Neuron (in vitro differentiated cells): ENCODE results near the gene CSF2.

Experiments used
- H2AFZ ChIP-seq: one replicate; pipeline ENCODE4 v1.6.1; 2013; ENCODE audit warnings: low read depth, mild to moderate bottlenecking, inconsistent platforms, low read length, moderate library complexity
- H3K27me3 ChIP-seq: one replicate; pipeline ENCODE4 v1.6.1; 2013; ENCODE audit warnings: low read length; ENCODE audit not compliant: insufficient read depth
- H3K36me3 ChIP-seq: one replicate; pipeline ENCODE4 v1.6.1; 2013; ENCODE audit warnings: low read length; ENCODE audit not compliant: insufficient read depth
- H3K4me1 ChIP-seq: one replicate; pipeline ENCODE4 v1.6.1; 2013; ENCODE audit warnings: low read length; ENCODE audit not compliant: insufficient read depth
- H3K4me3 ChIP-seq: 2 replicates; pipeline ENCODE4 v1.5.1; 2013; ENCODE audit warnings: mild to moderate bottlenecking, low read length, moderate library complexity
- H3K9me3 ChIP-seq: one replicate; pipeline ENCODE4 v1.6.1; 2013; ENCODE audit warnings: low read length

Gene CSF2

DNA sequence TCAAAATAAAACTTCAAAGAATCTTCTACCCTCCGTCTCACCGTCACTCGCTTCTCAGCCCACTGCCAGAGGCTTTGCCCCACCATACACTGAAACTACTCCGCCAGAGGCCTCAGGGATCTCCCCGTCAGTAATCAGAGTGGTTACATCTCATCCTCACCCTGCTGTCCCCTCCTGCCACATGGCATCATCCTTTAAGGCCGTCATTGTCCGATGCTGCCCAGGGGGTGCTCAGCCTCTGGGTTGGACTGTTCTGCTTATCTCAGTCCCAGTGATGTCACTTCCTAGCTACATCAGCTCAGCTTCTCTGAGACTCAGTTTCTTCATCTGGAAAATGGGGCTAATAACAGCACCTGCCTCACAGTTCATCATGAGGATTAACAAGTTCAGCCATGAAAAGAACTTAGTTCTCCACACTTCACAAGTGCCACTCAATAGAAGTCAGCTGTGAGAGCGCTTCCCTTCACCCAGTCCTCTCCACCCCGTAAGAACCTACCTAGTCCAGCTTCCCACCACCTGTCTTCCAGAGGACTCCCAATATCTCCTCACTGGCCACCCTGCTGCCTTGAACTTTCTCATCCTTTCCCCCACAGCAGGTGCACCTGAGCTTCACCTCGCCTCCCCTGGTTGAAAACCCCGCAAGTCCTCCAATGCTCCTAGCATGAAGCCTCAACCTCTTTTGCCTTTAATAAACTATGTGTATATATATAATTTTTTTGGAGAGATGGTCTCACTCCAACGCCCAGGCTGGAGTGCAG lies 15.9 kb upstream of the CSF2 start:
- H3K4me3 ChIP-seq, result no peak overlapping the region
- no peaks in the 10 kb centered on the region for H3K9me3 ChIP-seq
- H3K36me3 ChIP-seq, result no peaks in the 10 kb centered on the region
- H2AFZ ChIP-seq, result no peak overlapping the region
- H3K27me3 ChIP-seq, result no peaks in the 10 kb centered on the region
- no peaks in the 10 kb centered on the region for H3K4me1 ChIP-seq

DNA sequence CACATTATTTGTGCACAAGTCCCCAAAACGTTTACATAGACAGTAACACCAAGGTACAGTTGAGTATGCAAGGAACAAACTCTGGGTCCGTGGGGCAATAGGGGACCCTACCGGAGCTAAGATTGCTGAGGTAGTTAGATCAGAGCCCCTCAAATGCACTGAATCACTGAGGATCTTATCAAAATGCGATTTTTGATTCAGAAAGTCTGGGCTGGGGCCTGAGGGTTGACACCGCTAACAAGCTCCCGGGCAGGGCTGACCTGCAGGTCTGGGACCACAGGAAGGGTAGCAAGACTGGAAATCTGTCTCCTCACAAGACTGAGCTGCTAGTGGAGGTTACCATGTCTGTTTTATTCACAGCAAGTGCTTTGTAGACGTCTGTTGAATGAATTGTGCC lies 14.9 kb upstream of the CSF2 start:
- H2AFZ ChIP-seq, result no peak overlapping the region
- H3K9me3 ChIP-seq, result no peaks in the 10 kb centered on the region
- H3K4me3 ChIP-seq, result no peak overlapping the region
- H3K36me3 ChIP-seq, result no peaks in the 10 kb centered on the region
- no peaks in the 10 kb centered on the region for H3K27me3 ChIP-seq
- H3K4me1 ChIP-seq, result no peaks in the 10 kb centered on the region

DNA sequence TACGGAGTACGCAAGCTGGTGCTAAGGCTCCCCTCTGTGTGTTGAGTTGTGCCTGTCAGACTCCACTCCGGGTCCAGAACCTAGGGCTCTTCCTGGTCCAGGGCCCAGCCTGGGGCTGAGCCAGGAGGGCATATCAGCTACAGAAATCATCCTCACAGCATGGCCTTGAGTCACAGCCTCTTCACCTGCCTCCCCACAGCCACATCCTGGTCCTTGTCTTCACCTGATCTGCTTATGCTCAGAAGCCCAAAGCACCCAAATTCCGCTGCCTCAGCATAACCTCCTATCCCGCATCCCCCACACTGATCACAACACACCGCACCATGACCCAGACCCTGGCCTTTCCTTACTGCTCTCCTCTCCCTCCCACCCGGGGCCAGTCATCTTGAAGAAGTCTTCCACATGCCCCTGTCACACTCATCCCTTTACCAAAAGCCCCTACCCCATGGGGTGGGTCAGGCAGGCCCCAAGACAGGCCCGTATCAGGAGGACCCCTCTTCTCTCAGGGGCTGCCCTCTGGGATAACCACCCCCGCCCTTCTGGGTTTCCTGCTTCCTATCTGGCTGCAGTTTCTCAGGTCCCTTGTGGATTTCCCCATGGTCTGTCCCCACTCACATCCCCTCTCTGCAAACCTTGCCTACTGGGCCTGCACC lies 14.4 kb upstream of the CSF2 start:
- Histone ChIP-seq H3K27me3 (no peaks in the 10 kb centered on the region), H3K9me3 (no peaks in the 10 kb centered on the region), H3K4me1 (no peaks in the 10 kb centered on the region), H3K4me3 (no peak overlapping the region), H2AFZ (no peak overlapping the region), H3K36me3 (no peaks in the 10 kb centered on the region)

DNA sequence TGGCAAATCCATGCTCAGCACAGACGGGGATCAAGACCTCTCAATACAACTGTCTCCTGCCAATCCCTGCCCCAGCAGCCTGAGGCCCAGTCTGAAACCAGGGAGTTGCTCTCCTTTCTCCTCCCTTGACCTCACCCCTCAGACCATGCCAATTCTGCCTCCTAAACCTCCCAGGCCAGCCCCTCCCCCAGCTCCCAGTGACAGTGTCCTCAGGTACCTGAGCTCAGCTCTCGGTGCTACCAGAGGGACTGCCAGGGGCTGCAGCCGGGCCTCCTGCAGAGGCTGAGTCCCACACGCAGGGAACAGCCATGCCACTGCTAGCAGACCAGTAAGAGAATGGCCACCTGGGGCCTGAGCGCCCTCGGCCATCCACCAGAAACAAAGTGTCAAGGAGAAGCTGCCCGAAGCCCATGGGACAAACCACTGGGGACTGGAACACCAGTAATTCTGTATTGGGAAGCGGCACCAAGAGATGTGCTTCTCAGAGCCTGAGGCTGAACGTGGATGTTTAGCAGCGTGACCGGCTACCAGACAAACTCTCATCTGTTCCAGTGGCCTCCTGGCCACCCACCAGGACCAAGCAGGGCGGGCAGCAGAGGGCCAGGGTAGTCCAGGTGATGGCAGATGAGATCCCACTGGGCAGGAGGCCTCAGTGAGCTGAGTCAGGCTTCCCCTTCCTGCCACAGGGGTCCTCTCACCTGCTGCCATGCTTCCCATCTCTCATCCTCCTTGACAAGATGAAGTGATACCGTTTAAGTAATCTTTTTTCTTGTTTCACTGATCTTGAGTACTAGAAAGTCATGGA lies 13.7 kb upstream of the CSF2 start:
- Histone ChIP-seq H3K36me3 (no peaks in the 10 kb centered on the region), H2AFZ (no peak overlapping the region), H3K4me3 (no peak overlapping the region), H3K4me1 (no peaks in the 10 kb centered on the region), H3K27me3 (no peaks in the 10 kb centered on the region), H3K9me3 (no peaks in the 10 kb centered on the region)

DNA sequence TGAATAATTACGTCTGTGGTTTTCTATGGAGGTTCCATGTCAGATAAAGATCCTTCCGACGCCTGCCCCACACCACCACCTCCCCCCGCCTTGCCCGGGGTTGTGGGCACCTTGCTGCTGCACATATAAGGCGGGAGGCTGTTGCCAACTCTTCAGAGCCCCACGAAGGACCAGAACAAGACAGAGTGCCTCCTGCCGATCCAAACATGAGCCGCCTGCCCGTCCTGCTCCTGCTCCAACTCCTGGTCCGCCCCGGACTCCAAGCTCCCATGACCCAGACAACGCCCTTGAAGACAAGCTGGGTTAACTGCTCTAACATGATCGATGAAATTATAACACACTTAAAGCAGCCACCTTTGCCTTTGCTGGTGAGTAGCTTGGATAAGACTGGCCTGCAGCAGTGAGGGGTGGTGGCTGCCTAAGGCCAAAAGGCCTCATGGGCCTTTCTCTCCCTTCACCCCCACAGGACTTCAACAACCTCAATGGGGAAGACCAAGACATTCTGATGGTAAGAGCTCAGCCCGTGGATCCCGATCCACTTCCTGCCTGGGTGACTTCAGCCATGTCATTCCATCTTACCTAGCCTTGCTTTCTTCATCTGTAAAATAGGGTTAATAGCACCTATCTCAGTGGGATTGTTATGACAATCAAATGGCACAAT lies 13.0 kb upstream of the CSF2 start, which contains the start of gene IL3:
TSS of gene IL3 (plus strand) at position 155 of the 661 bp plus-strand sequence. CDS start at position 207, 52 bp downstream.
- Histone ChIP-seq H3K27me3 (no peaks in the 10 kb centered on the region), H3K9me3 (no peaks in the 10 kb centered on the region), H3K4me3 (no peak within 1 kb of the TSS), H3K36me3 (no peaks in the 10 kb centered on the region), H3K4me1 (no peaks in the 10 kb centered on the region), H2AFZ (no peak within 1 kb of the TSS)

DNA sequence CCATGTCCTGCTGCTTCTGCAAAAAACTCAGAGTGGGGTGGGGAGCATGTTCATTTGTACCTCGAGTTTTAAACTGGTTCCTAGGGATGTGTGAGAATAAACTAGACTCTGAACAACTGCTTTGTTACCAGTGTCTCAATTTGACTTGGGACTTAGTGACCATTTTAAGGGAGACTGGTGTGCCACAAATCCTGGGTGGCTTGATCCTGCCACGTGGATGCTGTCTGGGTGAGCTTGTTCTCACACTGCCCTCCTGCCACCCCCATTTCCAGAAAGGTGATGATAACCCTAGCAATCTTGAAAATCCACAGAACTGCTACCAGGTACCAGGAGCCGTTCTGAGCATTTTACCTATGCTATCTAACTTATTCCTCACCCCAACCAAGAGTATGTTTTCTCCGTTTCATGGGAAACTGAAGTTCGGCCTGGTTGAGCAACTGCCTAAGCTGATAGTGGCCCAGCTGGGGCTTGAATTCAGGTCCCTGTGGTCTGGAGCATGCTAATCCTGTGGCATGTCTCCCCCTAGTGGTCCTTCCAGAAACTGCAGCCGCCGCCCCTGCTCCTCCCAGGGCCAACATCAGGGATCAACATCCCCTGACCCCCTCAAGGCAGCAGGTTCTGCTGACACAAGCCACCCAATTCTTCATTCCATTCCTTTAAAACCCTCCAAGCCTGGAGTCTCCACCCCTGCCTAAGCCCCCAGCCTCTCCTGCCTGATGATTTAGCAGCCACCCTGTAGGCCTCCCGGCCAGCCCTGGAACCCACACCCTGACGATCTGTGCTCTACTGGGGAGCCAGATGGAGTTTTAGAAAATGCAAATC lies 10.3 kb upstream of the CSF2 start:
- Histone ChIP-seq H3K27me3 (no peaks in the 10 kb centered on the region), H3K4me3 (no peak overlapping the region), H2AFZ (no peak overlapping the region), H3K36me3 (no peaks in the 10 kb centered on the region), H3K9me3 (no peaks in the 10 kb centered on the region), H3K4me1 (no peaks in the 10 kb centered on the region)

DNA sequence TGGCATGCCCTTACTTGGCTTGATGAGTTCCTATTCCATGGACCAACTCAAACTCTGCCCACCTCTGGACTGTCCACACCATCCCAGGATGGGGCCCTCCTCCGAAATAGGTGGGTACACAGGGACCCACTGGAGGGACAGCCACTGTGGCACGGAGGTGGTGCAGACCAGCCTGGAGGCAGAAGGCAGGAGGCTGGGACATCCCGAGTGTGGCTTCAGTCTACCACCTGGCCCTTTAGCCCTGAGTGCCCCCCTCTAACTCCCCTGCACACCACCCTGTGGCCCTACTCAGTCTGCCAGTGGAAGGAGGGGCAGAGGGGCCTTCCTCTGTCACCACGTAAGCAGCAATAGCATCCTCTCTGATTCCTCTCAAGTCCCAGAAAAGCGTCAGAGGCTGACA lies 9.4 kb upstream of the CSF2 start:
- Histone ChIP-seq H3K4me1 (no peaks in the 10 kb centered on the region), H3K27me3 (no peaks in the 10 kb centered on the region), H3K36me3 (no peaks in the 10 kb centered on the region), H3K4me3 (no peak overlapping the region), H2AFZ (no peak overlapping the region), H3K9me3 (no peaks in the 10 kb centered on the region)

DNA sequence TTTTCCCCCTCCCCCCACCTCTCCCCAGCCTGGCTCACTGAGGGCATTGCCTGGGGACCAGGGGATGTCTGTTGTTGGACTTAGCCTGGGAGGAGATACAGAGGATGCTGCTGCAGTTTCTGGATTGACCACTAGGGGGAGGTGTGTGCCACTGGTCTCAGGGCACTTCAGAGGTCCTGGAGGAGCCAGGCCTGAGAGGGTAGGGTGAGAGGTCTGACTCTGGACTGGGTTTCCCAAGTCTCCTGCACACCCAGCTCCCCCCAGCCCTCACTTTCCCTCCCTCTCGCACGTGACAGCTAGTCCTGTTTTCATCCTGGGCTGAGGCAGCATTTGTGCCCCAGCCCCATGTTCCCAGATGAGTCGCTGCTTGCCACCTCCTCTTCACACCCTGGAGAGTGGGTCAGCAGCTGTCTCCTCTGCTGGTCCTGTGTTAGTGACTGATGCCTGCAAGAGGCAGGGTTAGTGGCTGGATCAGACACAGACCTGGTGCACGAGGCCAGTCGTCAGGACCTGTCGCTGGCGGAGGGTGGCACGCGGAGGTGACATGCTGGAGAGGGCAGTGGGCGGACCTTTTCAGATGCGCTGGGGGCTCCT lies 8.8 kb upstream of the CSF2 start:
- H3K9me3 ChIP-seq, result no peaks in the 10 kb centered on the region
- H3K4me3 ChIP-seq, result no peak overlapping the region
- H2AFZ ChIP-seq, result no peak overlapping the region
- H3K27me3 ChIP-seq, result no peaks in the 10 kb centered on the region
- H3K36me3 ChIP-seq, result no peaks in the 10 kb centered on the region
- no peaks in the 10 kb centered on the region for H3K4me1 ChIP-seq

DNA sequence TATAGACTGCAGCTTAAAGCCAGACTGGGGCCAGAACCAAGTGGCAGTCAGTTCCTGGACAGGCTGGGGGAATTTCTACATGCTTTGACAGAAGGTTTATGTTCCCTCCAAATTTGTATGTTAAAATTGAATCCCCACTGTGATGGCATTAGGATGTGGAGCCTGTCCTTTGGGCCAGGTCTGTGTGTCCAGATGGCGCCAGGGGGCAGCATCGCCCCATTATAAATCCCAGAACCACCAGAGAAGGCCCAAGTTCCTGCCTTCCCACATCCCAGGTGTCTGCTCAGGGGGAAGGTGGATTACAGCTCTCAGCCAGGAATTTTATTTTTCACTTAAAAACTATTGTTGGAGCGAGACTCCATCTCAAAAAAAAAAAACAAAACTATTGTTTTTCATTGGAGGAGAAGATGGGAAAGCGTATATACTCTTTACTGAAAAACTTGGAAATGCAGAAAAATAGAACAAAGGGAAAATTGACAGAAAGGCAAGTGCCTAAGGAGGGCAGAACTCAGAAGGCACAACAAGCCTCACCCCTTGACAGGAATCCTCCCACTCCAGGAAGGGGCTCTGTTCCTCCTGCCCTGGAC lies 8.1 kb upstream of the CSF2 start:
- Histone ChIP-seq H3K27me3 (no peaks in the 10 kb centered on the region), H3K4me3 (no peak overlapping the region), H3K4me1 (no peaks in the 10 kb centered on the region), H3K36me3 (no peaks in the 10 kb centered on the region), H3K9me3 (no peaks in the 10 kb centered on the region), H2AFZ (no peak overlapping the region)

DNA sequence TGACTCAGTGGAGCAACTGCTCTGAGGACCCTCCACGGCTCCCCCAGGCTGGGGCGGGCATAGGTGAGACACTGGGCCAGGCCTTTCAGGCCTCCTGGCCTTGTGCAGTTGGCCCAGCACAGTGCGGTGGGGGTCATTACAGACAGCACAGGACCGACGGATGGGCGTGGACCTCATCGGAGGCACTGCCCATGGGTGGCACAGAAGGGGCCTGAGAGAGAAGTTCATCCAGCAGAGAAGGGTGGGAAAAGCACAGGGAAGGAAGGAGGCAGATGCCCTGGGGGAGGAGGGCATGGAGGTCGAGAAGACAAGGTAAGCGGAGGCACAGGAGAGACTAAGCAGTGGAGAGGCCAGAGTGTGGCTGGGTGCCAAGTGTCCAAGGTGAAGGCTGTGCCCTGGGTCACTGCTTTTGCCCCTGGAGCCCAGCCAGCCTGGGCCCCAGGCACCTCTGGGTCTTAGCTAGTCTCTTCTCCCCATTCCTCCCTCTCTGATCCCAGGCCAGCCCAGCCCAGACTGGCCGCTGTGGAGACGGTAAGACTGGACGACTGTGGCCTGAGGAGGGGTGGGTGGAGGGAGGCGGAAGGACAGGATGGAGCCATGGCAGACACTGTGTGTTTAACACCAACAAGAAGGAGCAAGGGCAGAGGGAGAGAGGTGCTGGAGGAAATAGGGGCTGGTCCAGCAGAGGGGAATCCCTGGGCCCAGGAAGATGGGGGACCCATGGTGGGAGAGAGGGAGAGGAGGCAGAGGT lies 7.5 kb upstream of the CSF2 start:
- no peaks in the 10 kb centered on the region for H3K4me1 ChIP-seq
- H3K9me3 ChIP-seq, result no peaks in the 10 kb centered on the region
- H3K4me3 ChIP-seq, result no peak overlapping the region
- no peak overlapping the region for H2AFZ ChIP-seq
- no peaks in the 10 kb centered on the region for H3K36me3 ChIP-seq
- no peaks in the 10 kb centered on the region for H3K27me3 ChIP-seq

DNA sequence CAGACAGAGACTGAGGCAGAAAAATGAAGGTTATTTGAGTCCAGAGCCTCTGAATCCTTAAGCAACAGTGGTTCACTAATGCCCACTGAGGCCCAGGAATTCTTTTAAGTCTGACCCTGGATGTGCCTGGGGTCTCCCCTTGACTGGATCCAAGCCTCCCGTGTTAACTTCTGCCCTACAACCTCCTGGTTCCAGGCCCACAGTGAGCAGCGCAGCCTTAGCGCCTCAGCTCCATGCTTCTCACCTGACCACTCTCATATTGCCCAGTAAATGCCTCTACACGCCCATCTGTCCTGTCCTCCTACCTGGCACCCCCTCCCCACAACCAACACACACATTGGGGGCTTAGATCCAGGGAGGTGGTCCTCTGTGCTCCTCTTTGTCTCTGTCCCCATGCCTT lies 6.7 kb upstream of the CSF2 start:
- Histone ChIP-seq H3K36me3 (no peaks in the 10 kb centered on the region), H3K9me3 (no peaks in the 10 kb centered on the region), H3K4me3 (no peak overlapping the region), H3K4me1 (no peaks in the 10 kb centered on the region), H2AFZ (no peak overlapping the region), H3K27me3 (peaks cover 2% of the 10 kb centered on the region)
